ENCODE data around the gene GRIP1.

- TF ChIP-seq CTCF (IDR thresholded peaks at IDR 0.05) (no peak), ZFX (IDR thresholded peaks at IDR 0.05; ENCODE audit: borderline replicate concordance) (no peak)
Observed at GRCh38 chr12:66647034-66647691, 31.7 kb downstream of the GRIP1 start.

Data from 22Rv1 (cell line).